Transverse colon (tissue), 4 donors: ENCODE results near the gene ENPP1. TPM values are rescaled to one million over a fixed set of nuclear protein-coding genes. Genes with fewer than 3 reads are reported as not detected.
"Not testable (repeated sequence)": the region's sequence is repeated elsewhere in the genome, so short reads cannot be mapped to it uniquely, and the experiment has no call there.

Experiments used
- DNase-seq: peaks from one replicate; pipeline ENCODE4 v3.0.0-alpha.2; 2019
- H3K27ac ChIP-seq, 4 donors: fragments of 200-600 bp; sonication (generic); 2 replicates each; pipeline ENCODE4 v1.5.1; 2016 to 2018; ENCODE audit warnings: inconsistent platforms in 4 of 4
- H3K27me3 ChIP-seq: fragments of 200-600 bp; sonication (generic); 2 replicates; pipeline ENCODE4 v1.5.1; 2017; ENCODE audit warnings: inconsistent platforms
- H3K36me3 ChIP-seq, 4 donors: fragments of 200-600 bp; sonication (generic); 2 replicates each; pipeline ENCODE4 v1.5.1; 2017 to 2019; ENCODE audit warnings: inconsistent platforms in 4 of 4
- H3K4me1 ChIP-seq, 4 donors: fragments of 200-600 bp; sonication (generic); 2 replicates each; pipeline ENCODE4 v1.5.1; 2017 to 2020; ENCODE audit warnings: inconsistent platforms in 4 of 4
- H3K4me3 ChIP-seq, 4 donors: fragments of 200-600 bp; sonication (generic); 1 replicate in 1 of 4; 2 replicates in 3 of 4; pipeline versions ENCODE4 v1.5.1 to v1.6.1; 2017 to 2019; ENCODE audit warnings: inconsistent platforms in 4 of 4
- H3K9me3 ChIP-seq, 2 donors: fragments of 200-600 bp; sonication (generic); 2 replicates each; pipeline ENCODE4 v1.5.1; 2017 to 2019; ENCODE audit warnings: inconsistent platforms in 2 of 2
- EP300 ChIP-seq: sonication (generic); formaldehyde crosslinking; IDR thresholded peaks from one replicate; pipeline ENCODE4 v1.6.1; 2017; ENCODE audit warnings: antibody characterized with exemption, low read depth
- POLR2A ChIP-seq: fragments of 450-650 bp; IDR thresholded peaks from one replicate; pipeline ENCODE4 v1.6.1; 2016; ENCODE audit warnings: antibody characterized with exemption, mild to moderate bottlenecking, moderate library complexity
- POLR2AphosphoS5 ChIP-seq, 3 donors: sonication (generic); formaldehyde crosslinking; IDR thresholded peaks; one replicate each; pipeline ENCODE4 v1.6.1; 2016; ENCODE audit warnings: antibody characterized with exemption in 3 of 3
- WGBS, 2 donors: methylation state at CpG; one replicate each; pipeline ENCODE4 v1.1.5; 2018; ENCODE audit warnings: low coverage in 1 of 2; 5-methylcytosine and 5-hydroxymethylcytosine counted together
- in situ Hi-C, 4 donors: fragments of 200-750 bp; cut with MboI; loops; one replicate each; pipeline versions ENCODE4 v1.15.0 to v1.15.1; 2017; ENCODE audit warnings: low sequenced_read_pairs in 3 of 4, low pct_ligation_motif_present in 1 of 4, low pct_unique_long_range_greater_than_20kb in 1 of 4
- intact Hi-C: fragments of 100-400 bp; cut with DNase I; formaldehyde crosslinking; loops from one replicate; pipeline ENCODE4 v1.15.1; 2023; ENCODE audit warnings: low total_unique reads
- total RNA-seq, 4 donors: library from RNA; depleted of rRNA; stranded (reverse); fragments of >200 nt; gene quantifications; one replicate each; pipeline ENCODE4 v1.1.0, GENCODE V29; 2016
- TF ChIP-seq, protein P1 (sequence below), 5 experiments: fragments of 200-600 bp in 3 of 5; fragments of 450-650 bp in 2 of 5; sonication (generic) in 3 of 5; IDR thresholded peaks; 1 replicate in 2 of 5; 2 replicates in 3 of 5; pipeline ENCODE4 v1.5.1; 2016 to 2017; ENCODE audit warnings: antibody characterized with exemption in 5 of 5, inconsistent platforms in 3 of 5, mild to moderate bottlenecking in 2 of 5, moderate library complexity in 1 of 5

Gene ENPP1
- total RNA-seq, 4 donors from 2014 or later: 3.4 to 24.0 (median 22.8) TPM

DNA sequence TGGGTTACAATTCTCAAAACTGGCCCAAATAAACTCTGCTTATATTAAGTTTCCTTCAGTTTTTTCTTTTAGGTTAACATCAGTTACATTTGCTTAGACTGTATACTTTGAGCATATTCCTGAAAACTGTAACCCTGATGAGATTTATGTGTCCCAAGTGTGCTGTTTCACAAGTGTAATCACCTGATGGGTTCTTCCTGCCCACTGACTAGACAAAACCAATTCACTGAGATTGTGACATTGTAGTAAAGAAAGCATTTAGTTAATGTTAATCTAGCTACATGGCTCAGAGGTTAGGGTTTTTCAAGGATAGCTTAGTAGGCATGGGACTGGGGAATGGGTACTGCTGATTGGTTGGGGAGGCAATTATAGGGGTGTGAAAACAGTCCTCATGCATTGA lies 89.8 kb downstream of the ENPP1 start:
- H3K9me3 ChIP-seq: peaks cover 0 to 4% of the 10 kb centered on the region in 2 donors
- TF ChIP-seq, protein P1, sequence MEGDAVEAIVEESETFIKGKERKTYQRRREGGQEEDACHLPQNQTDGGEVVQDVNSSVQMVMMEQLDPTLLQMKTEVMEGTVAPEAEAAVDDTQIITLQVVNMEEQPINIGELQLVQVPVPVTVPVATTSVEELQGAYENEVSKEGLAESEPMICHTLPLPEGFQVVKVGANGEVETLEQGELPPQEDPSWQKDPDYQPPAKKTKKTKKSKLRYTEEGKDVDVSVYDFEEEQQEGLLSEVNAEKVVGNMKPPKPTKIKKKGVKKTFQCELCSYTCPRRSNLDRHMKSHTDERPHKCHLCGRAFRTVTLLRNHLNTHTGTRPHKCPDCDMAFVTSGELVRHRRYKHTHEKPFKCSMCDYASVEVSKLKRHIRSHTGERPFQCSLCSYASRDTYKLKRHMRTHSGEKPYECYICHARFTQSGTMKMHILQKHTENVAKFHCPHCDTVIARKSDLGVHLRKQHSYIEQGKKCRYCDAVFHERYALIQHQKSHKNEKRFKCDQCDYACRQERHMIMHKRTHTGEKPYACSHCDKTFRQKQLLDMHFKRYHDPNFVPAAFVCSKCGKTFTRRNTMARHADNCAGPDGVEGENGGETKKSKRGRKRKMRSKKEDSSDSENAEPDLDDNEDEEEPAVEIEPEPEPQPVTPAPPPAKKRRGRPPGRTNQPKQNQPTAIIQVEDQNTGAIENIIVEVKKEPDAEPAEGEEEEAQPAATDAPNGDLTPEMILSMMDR (IDR thresholded peaks at IDR 0.05): no peak
- TF ChIP-seq EP300: no peak
- TF ChIP-seq POLR2A: no peak
- no peak for TF ChIP-seq POLR2AphosphoS5 (IDR thresholded peaks at IDR 0.05)
- peaks cover 0 to 27% (median 12%) of the 10 kb centered on the region in 4 donors for H3K4me1 ChIP-seq
- in situ Hi-C loops (no loop called here), intact Hi-C loops (no loop called here)
- DNase-seq: no peak
- H3K36me3 ChIP-seq: no peaks in the 10 kb centered on the region
- no peak overlapping the region for H3K27ac ChIP-seq
- H3K27me3 ChIP-seq: no peaks in the 10 kb centered on the region
- no peak overlapping the region for H3K4me3 ChIP-seq

DNA sequence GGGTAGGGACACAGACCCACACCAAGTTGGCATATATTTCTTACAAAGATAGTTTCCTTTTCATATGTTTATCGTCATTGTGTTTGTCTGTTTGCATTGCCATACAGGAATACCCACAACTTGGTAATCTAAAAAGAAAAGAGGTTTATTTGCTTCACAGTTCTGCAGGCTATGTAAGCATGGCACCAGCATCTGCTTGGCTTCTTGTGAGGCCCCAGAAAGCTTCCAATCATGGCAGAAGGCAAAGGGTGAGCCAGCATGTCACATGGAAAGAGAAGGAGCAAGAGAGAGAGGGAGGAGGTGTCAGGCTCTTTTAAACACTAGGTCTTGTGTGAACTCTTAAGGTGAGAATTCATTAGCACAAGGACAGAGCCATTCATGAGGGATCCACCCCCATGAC lies 90.9 kb downstream of the ENPP1 start:
- WGBS, 2 donors: 89% methylated on average over 1 of the region's 1 CpG; no CpG with 5 or more reads in 1 of the 2 donors
- Histone ChIP-seq H3K9me3 (peaks cover 0 to 4% of the 10 kb centered on the region in 2 donors), H3K27ac (no peak overlapping the region), H3K27me3 (no peaks in the 10 kb centered on the region), H3K4me3 (no peak overlapping the region), H3K4me1 (peaks cover 0 to 16% (median 7%) of the 10 kb centered on the region in 4 donors), H3K36me3 (no peaks in the 10 kb centered on the region)
- in situ Hi-C loops: no loop called here
- no peak for TF ChIP-seq POLR2A
- TF ChIP-seq, protein P1 (IDR thresholded peaks at IDR 0.05): no peak
- TF ChIP-seq POLR2AphosphoS5 (IDR thresholded peaks at IDR 0.05): no peak
- TF ChIP-seq EP300: no peak
- no peak for DNase-seq
- intact Hi-C loops: no loop called here

DNA sequence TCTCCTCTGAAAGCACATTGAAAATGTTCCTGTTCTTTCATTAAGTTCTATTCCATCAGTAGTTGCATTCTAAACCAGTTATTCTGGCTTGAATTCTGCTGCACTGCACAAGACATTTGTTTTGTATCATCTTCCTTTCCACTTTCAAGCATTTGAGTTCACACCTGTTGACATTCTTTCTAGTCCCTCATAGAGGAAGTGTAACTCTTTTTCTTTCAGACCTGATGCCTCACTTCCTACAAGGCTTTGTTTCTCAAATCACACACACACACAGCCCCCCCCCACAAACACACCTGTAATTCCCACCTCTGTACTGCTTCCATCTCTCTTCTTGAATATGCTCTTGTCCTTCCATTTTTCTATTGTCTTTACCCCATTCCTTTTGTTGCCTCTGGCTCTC lies 92.4 kb downstream of the ENPP1 start:
- Histone ChIP-seq H3K9me3 (peaks cover 0 to 4% of the 10 kb centered on the region in 2 donors), H3K27me3 (no peaks in the 10 kb centered on the region), H3K36me3 (no peaks in the 10 kb centered on the region), H3K4me1 (peaks cover 0 to 6% (median 2%) of the 10 kb centered on the region in 4 donors), H3K4me3 (no peak overlapping the region), H3K27ac (no peak overlapping the region)
- in situ Hi-C loops (loop anchor here in 1 of 4 donors (25.0 kb wide), 1 partner anchor 587 kb away; no protein-coding TSS in a partner anchor), intact Hi-C loops (no loop called here)
- no peak for DNase-seq
- TF ChIP-seq POLR2AphosphoS5 (IDR thresholded peaks at IDR 0.05): no peak

DNA sequence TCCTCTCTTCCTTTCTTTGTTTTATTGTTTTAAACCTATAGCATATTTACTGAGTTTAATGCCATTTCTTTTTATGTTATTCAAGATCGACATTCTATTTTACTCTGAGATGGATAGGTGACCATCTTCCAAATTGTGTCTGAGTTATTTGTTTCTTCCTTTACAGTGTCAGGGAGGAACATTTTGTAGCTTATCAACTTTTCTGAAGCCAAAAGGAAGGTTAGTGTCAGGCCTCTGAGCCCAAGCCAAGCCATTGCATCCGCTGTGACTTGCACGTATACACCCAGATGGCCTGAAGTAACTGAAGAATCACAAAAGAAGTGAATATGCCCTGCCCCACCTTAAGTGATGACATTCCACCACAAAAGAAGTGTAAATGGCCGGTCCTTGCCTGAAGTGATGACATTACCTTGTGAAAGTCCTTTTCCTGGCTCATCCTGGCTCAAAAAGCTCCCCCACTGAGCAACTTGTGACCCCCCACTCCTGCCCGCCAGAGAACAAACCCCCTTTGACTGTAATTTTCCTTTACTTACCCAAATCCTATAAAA lies 93.6 kb downstream of the ENPP1 start:
- intact Hi-C loops, DNase-seq, H3K27me3 ChIP-seq: not testable (repeated sequence)

DNA sequence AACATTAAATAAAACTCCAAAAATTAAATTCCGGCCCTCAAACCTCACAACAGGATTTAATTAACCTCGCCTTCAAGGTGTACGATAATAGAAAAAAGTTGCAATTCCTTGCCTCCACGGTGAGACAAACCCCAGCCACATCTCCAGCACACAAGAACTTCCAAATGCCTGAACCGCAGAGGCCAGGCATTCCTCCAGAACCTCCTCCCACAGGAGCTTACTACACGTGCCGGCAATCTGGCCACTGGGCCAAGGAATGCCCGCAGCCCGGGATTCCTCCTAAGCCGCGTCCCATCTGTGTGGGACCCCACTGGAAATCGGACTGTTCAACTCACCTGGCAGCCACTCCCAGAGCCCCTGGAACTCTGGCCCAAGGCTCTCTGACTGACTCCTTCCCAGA lies 95.9 kb downstream of the ENPP1 start:
- 94 to 100% methylated on average over 4 to 12 of the region's 12 CpGs for WGBS, 2 donors
- H3K4me1 ChIP-seq, DNase-seq, H3K27ac ChIP-seq, H3K4me3 ChIP-seq, H3K27me3 ChIP-seq, H3K36me3 ChIP-seq, H3K9me3 ChIP-seq, intact Hi-C loops: not testable (repeated sequence)
- in situ Hi-C loops: loop anchor here in 1 of 4 donors (25.0 kb wide), 1 partner anchor 584 kb away; no protein-coding TSS in a partner anchor

More for the DNA sequence above, 93.6 kb downstream of the ENPP1 start:
- H3K36me3 ChIP-seq, H3K4me3 ChIP-seq, H3K27ac ChIP-seq, H3K4me1 ChIP-seq, H3K9me3 ChIP-seq: not testable (repeated sequence)
- 90 to 92% methylated on average over 2 to 5 of the region's 5 CpGs for WGBS, 2 donors
- in situ Hi-C loops: loop anchor here in 1 of 4 donors (25.0 kb wide), 1 partner anchor 586 kb away; no protein-coding TSS in a partner anchor

DNA sequence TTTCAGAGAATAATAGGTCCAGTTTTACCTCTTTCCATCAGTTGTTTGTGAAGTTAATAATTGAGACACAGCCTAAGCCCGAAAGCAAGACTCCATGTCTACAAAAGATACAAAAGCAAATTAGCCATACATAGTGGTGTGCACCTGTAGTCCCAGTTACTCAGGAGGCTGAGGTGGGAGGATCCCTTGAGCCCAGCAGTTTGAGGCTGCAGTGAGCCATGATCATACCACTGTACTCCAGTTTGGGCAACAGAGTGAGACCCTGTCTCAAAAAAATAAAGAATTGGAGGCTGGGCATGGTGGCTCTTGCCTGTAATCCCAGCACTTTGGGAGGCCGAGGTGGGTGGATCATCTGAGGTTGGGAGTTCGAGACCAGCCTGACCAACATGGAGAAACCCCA lies 101.0 kb downstream of the ENPP1 start:
- peaks cover 0 to 26% (median 4%) of the 10 kb centered on the region in 4 donors for H3K4me1 ChIP-seq
- DNase-seq, H3K4me3 ChIP-seq, H3K9me3 ChIP-seq, intact Hi-C loops, H3K27me3 ChIP-seq, H3K36me3 ChIP-seq, H3K27ac ChIP-seq: not testable (repeated sequence)
- WGBS, 2 donors: 60 to 79% methylated on average over 1 to 3 of the region's 3 CpGs
- in situ Hi-C loops: loop anchor here in 1 of 4 donors (25.0 kb wide), 1 partner anchor 579 kb away; no protein-coding TSS in a partner anchor
